HG03354 (cell line): ENCODE data around the gene ISG20L2.

Experiments
- ATAC-seq: cut with Tn5 transposase; IDR thresholded peaks from one replicate; pipeline ENCODE4 v1.9.1; 2021; ENCODE audit warnings: mild to moderate bottlenecking; ENCODE audit not compliant: unreplicated experiment, poor library complexity, severe bottlenecking

ISG20L2 gene

GRCh38 chr1:156676114-156676819 lies 52.3 kb downstream of the ISG20L2 start:
- no peak for ATAC-seq

- no peak for ATAC-seq
Observed at GRCh38 chr1:156675210-156676113, 53.1 kb downstream of the ISG20L2 start.

GRCh38 chr1:156673387-156674121 lies 55.0 kb downstream of the ISG20L2 start:
- ATAC-seq: no peak
